AG10803 (cell line): ENCODE measurements around the gene EMP1.

Experiments used
- DNase-seq: peaks from one replicate; pipeline ENCODE4 v3.0.0; 2010; ENCODE audit warnings: low read depth
- H3K4me3 ChIP-seq: 2 replicates; pipeline ENCODE4 v1.5.1; 2011; ENCODE audit warnings: mild to moderate bottlenecking, low read length, control low read depth
- TF ChIP-seq, protein P1 (sequence below): conservative IDR thresholded peaks from 2 replicates; pipeline ENCODE4 v1.5.1; 2011; ENCODE audit warnings: mild to moderate bottlenecking, low read length, control low read depth, inconsistent platforms

Gene EMP1

GRCh38 chr12:13195785-13196129 is 769 bp upstream of the EMP1 start:
- TF ChIP-seq, protein P1, sequence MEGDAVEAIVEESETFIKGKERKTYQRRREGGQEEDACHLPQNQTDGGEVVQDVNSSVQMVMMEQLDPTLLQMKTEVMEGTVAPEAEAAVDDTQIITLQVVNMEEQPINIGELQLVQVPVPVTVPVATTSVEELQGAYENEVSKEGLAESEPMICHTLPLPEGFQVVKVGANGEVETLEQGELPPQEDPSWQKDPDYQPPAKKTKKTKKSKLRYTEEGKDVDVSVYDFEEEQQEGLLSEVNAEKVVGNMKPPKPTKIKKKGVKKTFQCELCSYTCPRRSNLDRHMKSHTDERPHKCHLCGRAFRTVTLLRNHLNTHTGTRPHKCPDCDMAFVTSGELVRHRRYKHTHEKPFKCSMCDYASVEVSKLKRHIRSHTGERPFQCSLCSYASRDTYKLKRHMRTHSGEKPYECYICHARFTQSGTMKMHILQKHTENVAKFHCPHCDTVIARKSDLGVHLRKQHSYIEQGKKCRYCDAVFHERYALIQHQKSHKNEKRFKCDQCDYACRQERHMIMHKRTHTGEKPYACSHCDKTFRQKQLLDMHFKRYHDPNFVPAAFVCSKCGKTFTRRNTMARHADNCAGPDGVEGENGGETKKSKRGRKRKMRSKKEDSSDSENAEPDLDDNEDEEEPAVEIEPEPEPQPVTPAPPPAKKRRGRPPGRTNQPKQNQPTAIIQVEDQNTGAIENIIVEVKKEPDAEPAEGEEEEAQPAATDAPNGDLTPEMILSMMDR, result no peak
- H3K4me3 ChIP-seq, result peak overlapping the region; percentile 46
- DNase-seq, result peak; percentile 75

- H3K4me3 ChIP-seq, result peak overlapping the region; percentile 91
- no peak for DNase-seq
- TF ChIP-seq, protein P1, result no peak
Measured at GRCh38 chr12:13197032-13197431, 506 bp downstream of the EMP1 start.

DNA sequence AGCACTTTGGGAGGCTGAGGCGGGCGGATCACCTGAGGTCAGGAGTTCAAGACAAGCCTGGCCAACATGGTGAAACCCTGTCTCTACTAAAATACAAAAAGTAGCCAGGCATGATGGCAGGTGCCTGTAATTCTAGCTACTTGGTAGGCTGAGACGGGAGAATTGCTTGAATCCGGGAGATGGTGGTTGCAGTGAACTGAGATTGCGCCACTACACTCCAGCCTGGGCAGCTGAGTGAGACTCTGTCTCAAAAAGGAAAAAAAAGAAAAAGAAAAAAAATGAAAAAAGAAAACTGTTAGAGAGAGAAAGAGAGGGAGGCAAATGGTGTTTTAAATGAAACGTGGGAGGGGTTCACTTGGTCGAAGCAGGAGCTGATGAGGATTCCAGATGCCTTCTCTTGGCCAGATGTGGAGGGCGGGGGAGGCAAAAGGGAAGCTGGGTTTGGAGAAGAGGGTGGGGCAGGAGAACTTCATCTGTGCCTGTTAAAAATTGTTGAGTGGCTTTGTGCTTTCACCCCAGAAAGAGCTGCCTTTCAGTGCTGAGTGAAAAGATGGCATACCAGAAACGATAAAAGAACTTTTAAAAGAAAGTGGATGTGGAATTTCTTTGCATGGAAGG is 1.1 kb downstream of the EMP1 start:
- TF ChIP-seq, protein P1, result no peak
- peak overlapping the region; percentile 91 for H3K4me3 ChIP-seq
- DNase-seq, result peak; percentile 71

DNA sequence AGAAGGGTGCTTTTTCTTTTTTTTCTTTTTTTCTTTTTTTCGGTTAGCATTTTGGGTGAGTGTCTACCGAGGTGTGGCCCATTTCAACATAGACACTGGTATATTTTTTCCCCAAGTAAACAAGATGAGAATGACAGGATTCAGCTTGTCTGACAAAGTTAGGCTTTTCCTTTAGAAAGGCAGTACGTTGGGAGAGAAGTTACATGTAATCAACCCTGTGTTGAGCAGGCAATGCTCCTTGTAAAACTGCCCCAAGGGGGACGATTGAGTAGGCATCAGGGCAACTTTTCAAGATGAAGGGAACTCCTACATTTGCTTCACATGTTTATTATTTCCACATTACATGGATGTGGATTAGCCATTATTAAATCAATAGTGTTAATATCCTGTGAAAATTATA is 1.7 kb downstream of the EMP1 start:
- TF ChIP-seq, protein P1, result no peak
- peak overlapping the region; percentile 91 for H3K4me3 ChIP-seq
- DNase-seq, result no peak

- TF ChIP-seq, protein P1, result no peak
- peak overlapping the region; percentile 91 for H3K4me3 ChIP-seq
- peak; percentile 72 for DNase-seq
Measured at GRCh38 chr12:13198876-13199275, 2.4 kb downstream of the EMP1 start.

DNA sequence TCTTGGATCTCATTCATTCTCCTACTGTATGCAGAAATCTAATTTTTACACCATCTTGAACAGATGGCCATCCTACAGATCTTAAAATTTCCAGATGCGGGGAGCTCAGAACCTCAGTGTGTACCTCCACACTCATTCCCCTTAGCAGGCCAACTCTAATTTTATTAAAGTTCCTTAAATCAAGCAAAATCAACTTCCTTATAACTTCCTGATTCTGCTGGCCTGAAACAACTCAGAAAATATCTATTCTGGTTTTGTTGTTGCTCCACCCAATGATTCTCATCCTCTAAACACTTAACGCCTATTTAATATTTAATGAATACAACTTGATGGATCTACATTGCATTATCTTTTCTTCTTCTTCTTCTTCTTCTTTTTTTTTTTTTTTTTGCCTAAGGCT is 3.1 kb downstream of the EMP1 start:
- H3K4me3 ChIP-seq, result peak overlapping the region; percentile 91
- DNase-seq, result no peak
- TF ChIP-seq, protein P1, result no peak

DNA sequence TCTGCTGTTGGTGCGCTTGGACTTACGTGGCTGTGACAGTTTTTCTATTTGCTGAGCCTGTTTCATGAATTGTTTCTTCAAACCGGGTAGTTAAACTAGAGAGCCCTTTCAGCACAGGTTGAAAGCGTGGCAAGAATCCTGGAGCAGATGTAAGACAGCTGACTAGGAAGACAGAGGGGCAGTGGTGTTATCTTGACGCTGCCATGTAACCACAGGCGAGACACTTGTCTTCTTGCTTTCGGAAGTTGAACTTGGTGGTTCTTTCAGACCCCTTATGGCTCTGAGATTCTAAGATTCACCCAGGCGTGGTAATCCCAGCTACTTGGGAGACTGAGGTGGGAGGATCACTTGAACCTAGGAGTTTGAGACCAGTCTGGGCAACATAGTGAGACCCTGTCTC is 4.3 kb downstream of the EMP1 start:
- TF ChIP-seq, protein P1, result no peak
- H3K4me3 ChIP-seq, result peak overlapping the region; percentile 91
- DNase-seq, result no peak
